ENCODE results near the gene GNLY.

DNA sequence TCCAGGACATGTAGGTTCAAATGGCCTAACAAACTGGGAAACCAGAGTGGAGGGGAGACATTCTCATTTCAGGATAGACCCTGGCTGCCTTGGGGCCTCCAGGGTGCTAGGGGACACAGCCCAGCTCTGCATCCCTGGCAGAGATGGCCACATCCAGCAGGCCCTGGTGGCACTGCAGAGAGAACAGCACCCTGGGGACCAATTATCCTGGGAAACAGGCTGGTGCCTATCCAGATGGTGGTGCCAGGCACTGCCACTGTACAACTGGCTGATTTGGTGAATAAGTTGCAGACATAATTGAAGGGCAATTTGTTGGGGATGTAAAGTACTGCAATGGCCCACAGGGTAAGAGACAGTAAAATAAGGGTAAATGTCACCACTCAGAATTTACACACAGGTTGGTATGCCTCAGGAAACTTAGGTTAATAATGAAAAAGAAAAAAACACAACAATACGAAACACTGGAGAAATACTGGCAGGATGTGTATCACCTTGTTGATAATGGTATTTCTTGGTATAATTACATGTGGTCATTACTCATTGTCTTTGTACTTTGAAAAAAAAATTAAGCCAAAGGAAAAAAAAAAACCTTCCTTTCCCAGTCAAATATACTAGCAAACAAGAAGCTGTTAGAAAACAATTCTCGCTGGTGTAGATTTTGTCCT lies 13.3 kb upstream of the GNLY start:
- TF ChIP-seq POLR2A (IDR thresholded peaks at IDR 0.05) = no peak
- TF ChIP-seq, protein P1, sequence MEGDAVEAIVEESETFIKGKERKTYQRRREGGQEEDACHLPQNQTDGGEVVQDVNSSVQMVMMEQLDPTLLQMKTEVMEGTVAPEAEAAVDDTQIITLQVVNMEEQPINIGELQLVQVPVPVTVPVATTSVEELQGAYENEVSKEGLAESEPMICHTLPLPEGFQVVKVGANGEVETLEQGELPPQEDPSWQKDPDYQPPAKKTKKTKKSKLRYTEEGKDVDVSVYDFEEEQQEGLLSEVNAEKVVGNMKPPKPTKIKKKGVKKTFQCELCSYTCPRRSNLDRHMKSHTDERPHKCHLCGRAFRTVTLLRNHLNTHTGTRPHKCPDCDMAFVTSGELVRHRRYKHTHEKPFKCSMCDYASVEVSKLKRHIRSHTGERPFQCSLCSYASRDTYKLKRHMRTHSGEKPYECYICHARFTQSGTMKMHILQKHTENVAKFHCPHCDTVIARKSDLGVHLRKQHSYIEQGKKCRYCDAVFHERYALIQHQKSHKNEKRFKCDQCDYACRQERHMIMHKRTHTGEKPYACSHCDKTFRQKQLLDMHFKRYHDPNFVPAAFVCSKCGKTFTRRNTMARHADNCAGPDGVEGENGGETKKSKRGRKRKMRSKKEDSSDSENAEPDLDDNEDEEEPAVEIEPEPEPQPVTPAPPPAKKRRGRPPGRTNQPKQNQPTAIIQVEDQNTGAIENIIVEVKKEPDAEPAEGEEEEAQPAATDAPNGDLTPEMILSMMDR (IDR thresholded peaks at IDR 0.05) = no peak

All from Peyer's patch (tissue), 4 donors.